ENCODE results near the gene PRCC. TPM values are rescaled to one million over a fixed set of nuclear protein-coding genes. Genes with fewer than 3 reads are reported as not detected.
A peak's percentile ranks its signal among the peaks of the same experiment; 100 is the strongest.
"Not testable (repeated sequence)": the region's sequence is repeated elsewhere in the genome, so short reads cannot be mapped to it uniquely, and the experiment has no call there.

PRCC gene
- total RNA-seq, 2 donors from 2014 or later = 108 to 111 TPM

DNA sequence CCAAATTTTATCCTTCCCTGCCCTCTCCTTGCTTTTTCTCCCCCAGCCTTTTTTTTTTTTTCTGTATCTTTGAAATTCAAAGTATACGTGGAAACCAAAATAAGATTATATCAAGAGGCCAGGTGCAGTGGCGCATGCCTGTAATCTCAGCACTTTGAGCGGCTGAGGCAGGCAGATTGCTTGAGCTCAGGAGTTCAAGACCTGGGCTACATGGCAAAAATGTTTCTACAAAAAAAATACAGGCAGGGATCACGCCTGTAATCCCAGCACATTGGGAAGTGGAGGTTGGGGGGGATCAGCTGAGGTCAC, 6.6 kb upstream of the PRCC start:
- H3K4me3 Mint-ChIP-seq = no peak overlapping the region
- H3K27me3 ChIP-seq (ENCODE audit: control insufficient read depth, insufficient read depth, low read length, poor library complexity, severe bottlenecking) = no peaks in the 10 kb centered on the region
- no peaks in the 10 kb centered on the region for H3K36me3 Mint-ChIP-seq (ENCODE audit: low read depth)
- peaks cover 6% of the 10 kb centered on the region for H3K4me1 ChIP-seq (ENCODE audit: control insufficient read depth, insufficient read depth, low read length)
- no peaks in the 10 kb centered on the region for H3K9me3 Mint-ChIP-seq
- H3K9me3 ChIP-seq (ENCODE audit: control insufficient read depth, low read length) = no peaks in the 10 kb centered on the region
- 96 to 100% methylated on average over 4 of the region's 4 CpGs for whole genome bisulfite sequencing, 2 experiments (ENCODE audit: insufficient coverage in 1 of 2, insufficient read length in 1 of 2)
- no peak overlapping the region for H3K27ac Mint-ChIP-seq
- H3K4me1 Mint-ChIP-seq = peaks cover 8% of the 10 kb centered on the region
- no peak overlapping the region for H3K9ac ChIP-seq (ENCODE audit: extremely low read depth, low read length, poor library complexity, severe bottlenecking)
- H3K36me3 ChIP-seq (ENCODE audit: control insufficient read depth, insufficient read depth, low read length) = no peaks in the 10 kb centered on the region
- H3K27me3 Mint-ChIP-seq (ENCODE audit: insufficient read depth) = no peaks in the 10 kb centered on the region
- TF ChIP-seq CTCF (conservative IDR thresholded peaks at IDR 0.05) = no peak
- H3K4me3 ChIP-seq (ENCODE audit: low read length) = no peak overlapping the region
- DNase-seq = no peak
- H3K27ac ChIP-seq (ENCODE audit: low read depth, low read length) = no peak overlapping the region

- H3K36me3 Mint-ChIP-seq (ENCODE audit: low read depth); H3K4me3 ChIP-seq (ENCODE audit: low read length); H3K27ac ChIP-seq (ENCODE audit: low read depth, low read length); H3K27me3 ChIP-seq (ENCODE audit: control insufficient read depth, insufficient read depth, low read length, poor library complexity, severe bottlenecking); H3K4me3 Mint-ChIP-seq; H3K4me1 ChIP-seq (ENCODE audit: control insufficient read depth, insufficient read depth, low read length); H3K27me3 Mint-ChIP-seq (ENCODE audit: insufficient read depth); H3K27ac Mint-ChIP-seq; H3K9me3 Mint-ChIP-seq; H3K9ac ChIP-seq (ENCODE audit: extremely low read depth, low read length, poor library complexity, severe bottlenecking); H3K36me3 ChIP-seq (ENCODE audit: control insufficient read depth, insufficient read depth, low read length); H3K9me3 ChIP-seq (ENCODE audit: control insufficient read depth, low read length); DNase-seq: not testable (repeated sequence)
- H3K4me1 Mint-ChIP-seq = peaks cover 25% of the 10 kb centered on the region
- 93 to 100% methylated on average over 5 to 15 of the region's 15 CpGs for WGBS, 2 experiments (ENCODE audit: insufficient coverage in 1 of 2, insufficient read length in 1 of 2)
Measured at GRCh38 chr1:156765136-156765535, 2.2 kb upstream of the PRCC start.

GRCh38 chr1:156765666-156766065, 1.7 kb upstream of the PRCC start:
- Mint-ChIP-seq H3K4me1 (peaks cover 23% of the 10 kb centered on the region), H3K36me3 (ENCODE audit: low read depth) (peaks cover 9% of the 10 kb centered on the region), H3K27me3 (ENCODE audit: insufficient read depth) (no peaks in the 10 kb centered on the region), H3K27ac (no peak overlapping the region), H3K9me3 (no peaks in the 10 kb centered on the region), H3K4me3 (no peak overlapping the region)
- no peak for TF ChIP-seq CTCF (conservative IDR thresholded peaks at IDR 0.05)
- no peaks in the 10 kb centered on the region for H3K27me3 ChIP-seq (ENCODE audit: control insufficient read depth, insufficient read depth, low read length, poor library complexity, severe bottlenecking)
- peaks cover 9% of the 10 kb centered on the region for H3K36me3 ChIP-seq (ENCODE audit: control insufficient read depth, insufficient read depth, low read length)
- WGBS, 2 experiments (ENCODE audit: insufficient coverage in 1 of 2, insufficient read length in 1 of 2) = 96 to 100% methylated on average over 5 of the region's 5 CpGs
- H3K9ac ChIP-seq (ENCODE audit: extremely low read depth, low read length, poor library complexity, severe bottlenecking) = no peak overlapping the region
- H3K9me3 ChIP-seq (ENCODE audit: control insufficient read depth, low read length) = no peaks in the 10 kb centered on the region
- peaks cover 3% of the 10 kb centered on the region for H3K4me1 ChIP-seq (ENCODE audit: control insufficient read depth, insufficient read depth, low read length)
- peak overlapping the region; percentile 95 for H3K4me3 ChIP-seq (ENCODE audit: low read length)
- no peak for DNase-seq
- H3K27ac ChIP-seq (ENCODE audit: low read depth, low read length) = no peak overlapping the region
